ENCODE results near the gene PTGER2. TPM values are rescaled to one million over a fixed set of nuclear protein-coding genes. Genes with fewer than 3 reads are reported as not detected.

PTGER2 gene
- polyA plus RNA-seq, 1 of the 3 experiments (the other 2 are of a cell fraction), result 0.67 TPM

- peaks cover 19% of the 10 kb centered on the region; the same call in 1 of the 2 replicates for H3K27me3 ChIP-seq (ENCODE audit: insufficient read depth)
- H3K9ac ChIP-seq, result no peak overlapping the region
- no peaks in the 10 kb centered on the region; a peak in 1 of 4 replicates for H3K4me1 ChIP-seq (ENCODE audit: control insufficient read depth in 1 of 2, insufficient read depth in 2 of 2, low read depth in 1 of 2, low read length in 1 of 2)
- H3K79me2 ChIP-seq (ENCODE audit: insufficient read depth), result no peaks in the 10 kb centered on the region
- H3K4me3 ChIP-seq (ENCODE audit: low read depth in 2 of 2, low read length in 1 of 2), result no peak overlapping the region
- no peak overlapping the region for H3K27ac ChIP-seq (ENCODE audit: low read depth in 2 of 2, low read length in 1 of 2)
- H2AFZ ChIP-seq (ENCODE audit: low read depth), result no peak overlapping the region
- no peaks in the 10 kb centered on the region for H3K9me2 ChIP-seq
- POLR2A ChIA-PET, result no interaction called here
- no peak overlapping the region for H3K4me2 ChIP-seq
- no peaks in the 10 kb centered on the region for H3F3A ChIP-seq (replicated peaks; ENCODE audit: insufficient read depth)
- no peaks in the 10 kb centered on the region for H3K9me3 ChIP-seq
- TF ChIP-seq NRF1 (IDR thresholded peaks at IDR 0.05; ENCODE audit: low read depth, low read length) (no peak), GABPA (IDR thresholded peaks at IDR 0.05; ENCODE audit: low read depth) (no peak), POLR2AphosphoS5 (IDR thresholded peaks at IDR 0.05; ENCODE audit: low read depth, low read length) (no peak), GATA2 (CRISPR knock-in tag; IDR thresholded peaks at IDR 0.05) (no peak), JUND (IDR thresholded peaks at IDR 0.05) (no peak), SIN3A (IDR thresholded peaks at IDR 0.05; ENCODE audit: borderline replicate concordance, low read depth, low read length) (no peak), PBX3 (IDR thresholded peaks at IDR 0.05) (no peak), RFX5 (IDR thresholded peaks at IDR 0.05; ENCODE audit: low read length) (no peak), MEF2A (IDR thresholded peaks at IDR 0.05; ENCODE audit: borderline replicate concordance, low read depth) (no peak), CHD2 (IDR thresholded peaks at IDR 0.05; ENCODE audit: low read length, partially characterized antibody) (no peak)
- H4K20me1 ChIP-seq (ENCODE audit: insufficient read depth), result no peaks in the 10 kb centered on the region
- WGBS (ENCODE audit: low lambda C conversion rate), result 33% methylated on average over 3 of the region's 3 CpGs
- no peak for DNase-seq
- CTCF ChIA-PET, result no interaction called here
- no peaks in the 10 kb centered on the region for H3K36me3 ChIP-seq (replicated peaks in 1 of 2; ENCODE audit: control insufficient read depth in 1 of 2, insufficient read depth in 2 of 2, low read length in 1 of 2)
Measured at GRCh38 chr14:52275372-52275771, 38.7 kb upstream of the PTGER2 start.

GRCh38 chr14:52277552-52277951, 36.6 kb upstream of the PTGER2 start:
- Histone ChIP-seq H3K4me2 (no peak overlapping the region), H3K9me3 (no peaks in the 10 kb centered on the region), H3K4me1 (ENCODE audit: control insufficient read depth in 1 of 2, insufficient read depth in 2 of 2, low read depth in 1 of 2, low read length in 1 of 2) (no peaks in the 10 kb centered on the region; a peak in 1 of 4 replicates), H3K79me2 (ENCODE audit: insufficient read depth) (no peaks in the 10 kb centered on the region), H3K4me3 (ENCODE audit: low read depth in 2 of 2, low read length in 1 of 2) (no peak overlapping the region), H3K9ac (no peak overlapping the region), H3K27me3 (ENCODE audit: insufficient read depth) (peaks cover 23% of the 10 kb centered on the region; the same call in 1 of the 2 replicates), H3K36me3 (replicated peaks in 1 of 2; ENCODE audit: control insufficient read depth in 1 of 2, insufficient read depth in 2 of 2, low read length in 1 of 2) (no peaks in the 10 kb centered on the region), H4K20me1 (ENCODE audit: insufficient read depth) (no peaks in the 10 kb centered on the region), H3F3A (replicated peaks; ENCODE audit: insufficient read depth) (no peaks in the 10 kb centered on the region), H2AFZ (ENCODE audit: low read depth) (no peak overlapping the region), H3K9me2 (no peaks in the 10 kb centered on the region), H3K27ac (ENCODE audit: low read depth in 2 of 2, low read length in 1 of 2) (no peak overlapping the region)
- POLR2A ChIA-PET, result no interaction called here
- WGBS (ENCODE audit: low lambda C conversion rate), result 85% methylated on average over 4 of the region's 4 CpGs
- CTCF ChIA-PET, result no interaction called here
- DNase-seq, result no peak
- TF ChIP-seq YY1 (IDR thresholded peaks at IDR 0.05; ENCODE audit: low read depth), result no peak
- TF ChIP-seq NRF1 (IDR thresholded peaks at IDR 0.05; ENCODE audit: low read depth, low read length), result no peak
- TF ChIP-seq FOSL2 (IDR thresholded peaks at IDR 0.05; ENCODE audit: borderline replicate concordance, low read depth), result no peak
- TF ChIP-seq PBX3 (IDR thresholded peaks at IDR 0.05), result no peak
- no peak for TF ChIP-seq TCF12 (IDR thresholded peaks at IDR 0.05)
- no peak for TF ChIP-seq MAX (IDR thresholded peaks at IDR 0.05; ENCODE audit: low read depth)
- no peak for TF ChIP-seq NFIC (IDR thresholded peaks at IDR 0.05; ENCODE audit: borderline replicate concordance)
- no peak for TF ChIP-seq ZBTB33 (IDR thresholded peaks at IDR 0.05; ENCODE audit: borderline replicate concordance, low read depth)
- no peak for TF ChIP-seq USF1 (IDR thresholded peaks at IDR 0.05; ENCODE audit: borderline replicate concordance, low read depth)
- TF ChIP-seq JUND (IDR thresholded peaks at IDR 0.05), result no peak
- TF ChIP-seq REST (IDR thresholded peaks at IDR 0.05; ENCODE audit: low read depth, low read length), result no peak

Data from SK-N-SH (cell line).